Measurements from ENCODE around the gene TBC1D21.

GRCh38 chr15:73891328-73892315 is 18.3 kb downstream of the TBC1D21 start:
- TF ChIP-seq CTCF (IDR thresholded peaks at IDR 0.05): no peak
- TF ChIP-seq POLR2A (IDR thresholded peaks at IDR 0.05): no peak
- TF ChIP-seq EP300 (IDR thresholded peaks at IDR 0.05): no peak

Measured in ovary (tissue), 3 donors.